Measurements from ENCODE around the gene FZD8. TPM values are rescaled to one million over a fixed set of nuclear protein-coding genes. Genes with fewer than 3 reads are reported as not detected.
A peak's percentile ranks its signal among the peaks of the same experiment; 100 is the strongest.

The FZD8 gene
- polyA plus RNA-seq, 1 donor (not counting 4 experiments of a cell fraction or from before 2014, with no cell fraction given): 1.5 TPM

DNA sequence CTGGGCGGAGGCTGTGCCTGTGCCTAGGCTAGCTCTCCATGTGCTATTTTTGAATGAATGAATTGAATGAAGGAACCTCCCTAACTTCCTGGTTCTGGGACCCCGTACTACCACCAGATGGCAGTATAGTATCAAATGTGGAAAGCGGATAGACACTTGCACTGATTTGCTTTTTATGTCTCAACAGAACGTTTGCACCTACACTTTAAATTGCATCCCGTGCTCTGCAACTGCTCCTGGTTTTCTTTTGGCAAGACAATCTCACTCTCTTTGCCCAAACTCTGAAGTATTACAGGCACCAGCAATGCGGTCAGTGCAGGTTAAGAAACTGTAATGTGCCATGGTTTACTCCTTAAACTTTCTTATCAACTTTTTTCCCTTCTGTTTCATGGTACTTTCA, 6.5 kb downstream of the FZD8 start:
- no peaks in the 10 kb centered on the region for H3K9me3 ChIP-seq (ENCODE audit: control insufficient read depth, low read depth, low read length)
- peak; percentile 77 for FAIRE-seq
- DNase-seq (ENCODE audit: low read depth, low spot score): peak; percentile 46
- H4K20me1 ChIP-seq (ENCODE audit: control insufficient read depth, extremely low read depth, insufficient read depth, low read length): no peaks in the 10 kb centered on the region
- H3K4me1 ChIP-seq (ENCODE audit: control insufficient read depth, extremely low read depth, insufficient read depth, low read length): peaks cover 5% of the 10 kb centered on the region
- H3K4me3 ChIP-seq (ENCODE audit: control insufficient read depth in 2 of 3, extremely low read depth in 1 of 3, insufficient read depth in 2 of 3, low read depth in 1 of 3, low read length in 3 of 3): no peak overlapping the region
- dilution Hi-C loops (cut with MboI; ENCODE audit: extremely low pct_ligation_motif_present, low sequenced_read_pairs): loop anchor here (25.0 kb wide), 1 partner anchor 1152 kb away; no protein-coding TSS in a partner anchor
- H3K79me2 ChIP-seq (ENCODE audit: control insufficient read depth, insufficient read depth, low read length): peaks cover 3% of the 10 kb centered on the region
- no peak overlapping the region for H3K27ac ChIP-seq (ENCODE audit: control insufficient read depth, insufficient read depth, low read length)
- no peaks in the 10 kb centered on the region for H3K9me1 ChIP-seq (ENCODE audit: control insufficient read depth, extremely low read depth, insufficient read depth, low read length)
- no peak overlapping the region for H2AFZ ChIP-seq (ENCODE audit: control insufficient read depth, low read length)
- no peak for TF ChIP-seq EZH2 (IDR thresholded peaks at IDR 0.05; ENCODE audit: low read length)
- TF ChIP-seq CTCF (optimal IDR thresholded peaks at IDR 0.05 in 1 of 3, IDR thresholded peaks at IDR 0.05 in 1 of 3, conservative IDR thresholded peaks at IDR 0.05 in 1 of 3; ENCODE audit: extremely low read depth in 1 of 3, insufficient read depth in 2 of 3, low read length in 3 of 3): peak; percentile 78 to 84 (median 80)
- no peaks in the 10 kb centered on the region for H3K27me3 ChIP-seq (ENCODE audit: control insufficient read depth, extremely low read depth, insufficient read depth, low read length)
- no peak overlapping the region for H3K4me2 ChIP-seq (ENCODE audit: control insufficient read depth, extremely low read depth, insufficient read depth, low read depth, low read length)
- H3K36me3 ChIP-seq (ENCODE audit: control insufficient read depth in 2 of 2, extremely low read depth in 1 of 2, insufficient read depth in 2 of 2, low read length in 2 of 2): no peaks in the 10 kb centered on the region
- no peak overlapping the region for H3K9ac ChIP-seq (ENCODE audit: control insufficient read depth, extremely low read depth, insufficient read depth, low read length)

DNA sequence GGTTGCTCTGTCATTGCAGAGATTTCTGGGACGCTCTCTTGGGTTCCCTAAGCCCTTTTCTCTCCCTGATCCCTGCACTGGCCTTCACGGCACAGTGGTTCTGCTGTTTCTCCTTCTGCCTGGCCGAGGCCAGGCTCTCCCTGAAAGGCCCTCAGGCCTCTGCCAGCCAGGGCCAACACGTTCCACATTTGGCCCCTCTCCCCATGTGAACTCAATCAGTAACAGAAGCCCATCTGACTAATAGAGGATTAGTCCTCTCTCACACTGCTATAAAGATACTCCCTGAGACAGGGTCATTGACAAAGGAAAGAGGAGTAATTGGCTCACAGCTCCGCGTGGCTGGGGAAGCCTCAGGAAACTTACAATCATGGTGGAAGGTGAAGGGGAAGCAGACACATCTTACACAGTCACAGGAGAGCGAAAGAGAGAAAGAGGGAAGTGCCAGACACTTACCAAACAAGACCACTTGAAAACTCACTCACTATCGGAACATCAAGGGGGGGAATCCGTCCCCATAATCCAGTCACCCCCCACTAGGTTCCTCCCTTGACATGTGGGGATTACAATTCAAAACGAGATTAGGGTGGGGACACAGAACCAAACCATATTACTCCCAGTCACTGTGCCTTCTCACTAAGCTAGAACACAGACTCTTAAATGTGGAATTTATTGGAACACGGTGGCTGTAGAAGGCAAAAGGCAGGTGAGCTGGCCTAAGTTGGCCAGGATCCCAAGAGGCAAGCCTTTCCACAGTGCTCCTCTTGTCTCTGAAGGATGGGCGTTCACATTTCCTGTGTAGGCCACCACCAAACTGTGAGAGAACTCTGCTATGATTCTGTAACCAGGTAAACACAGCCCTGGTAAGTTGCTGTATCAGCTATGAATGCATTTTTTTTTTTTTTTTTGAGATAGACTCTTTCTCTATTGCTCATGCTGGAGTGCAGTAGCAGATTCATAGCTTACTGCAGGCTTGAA, 8.8 kb downstream of the FZD8 start:
- no peaks in the 10 kb centered on the region for H4K20me1 ChIP-seq (ENCODE audit: control insufficient read depth, extremely low read depth, insufficient read depth, low read length)
- no peaks in the 10 kb centered on the region for H3K27me3 ChIP-seq (ENCODE audit: control insufficient read depth, extremely low read depth, insufficient read depth, low read length)
- FAIRE-seq (no peak), DNase-seq (ENCODE audit: low read depth, low spot score) (no peak)
- no peaks in the 10 kb centered on the region for H3K4me1 ChIP-seq (ENCODE audit: control insufficient read depth, extremely low read depth, insufficient read depth, low read length)
- no peaks in the 10 kb centered on the region for H3K79me2 ChIP-seq (ENCODE audit: control insufficient read depth, insufficient read depth, low read length)
- H3K9me3 ChIP-seq (ENCODE audit: control insufficient read depth, low read depth, low read length): no peaks in the 10 kb centered on the region
- no peak overlapping the region for H3K27ac ChIP-seq (ENCODE audit: control insufficient read depth, insufficient read depth, low read length)
- no peak overlapping the region for H3K9ac ChIP-seq (ENCODE audit: control insufficient read depth, extremely low read depth, insufficient read depth, low read length)
- H3K4me2 ChIP-seq (ENCODE audit: control insufficient read depth, extremely low read depth, insufficient read depth, low read depth, low read length): no peak overlapping the region
- H2AFZ ChIP-seq (ENCODE audit: control insufficient read depth, low read length): no peak overlapping the region
- dilution Hi-C loops (cut with MboI; ENCODE audit: extremely low pct_ligation_motif_present, low sequenced_read_pairs): loop anchor here (25.0 kb wide), 1 partner anchor 1154 kb away; no protein-coding TSS in a partner anchor
- H3K9me1 ChIP-seq (ENCODE audit: control insufficient read depth, extremely low read depth, insufficient read depth, low read length): no peaks in the 10 kb centered on the region
- H3K4me3 ChIP-seq (ENCODE audit: control insufficient read depth in 2 of 3, extremely low read depth in 1 of 3, insufficient read depth in 2 of 3, low read depth in 1 of 3, low read length in 3 of 3): no peak overlapping the region
- no peaks in the 10 kb centered on the region for H3K36me3 ChIP-seq (ENCODE audit: control insufficient read depth in 2 of 2, extremely low read depth in 1 of 2, insufficient read depth in 2 of 2, low read length in 2 of 2)
- TF ChIP-seq CTCF (optimal IDR thresholded peaks at IDR 0.05 in 1 of 3, IDR thresholded peaks at IDR 0.05 in 1 of 3, conservative IDR thresholded peaks at IDR 0.05 in 1 of 3; ENCODE audit: extremely low read depth in 1 of 3, insufficient read depth in 2 of 3, low read length in 3 of 3): no peak
- no peak for TF ChIP-seq EZH2 (IDR thresholded peaks at IDR 0.05; ENCODE audit: low read length)

Measured in keratinocyte (primary cell).